ENCODE data around the gene NMNAT1.
"Not testable (repeated sequence)": the region's sequence is repeated elsewhere in the genome, so short reads cannot be mapped to it uniquely, and the experiment has no call there.

NMNAT1 gene

DNA sequence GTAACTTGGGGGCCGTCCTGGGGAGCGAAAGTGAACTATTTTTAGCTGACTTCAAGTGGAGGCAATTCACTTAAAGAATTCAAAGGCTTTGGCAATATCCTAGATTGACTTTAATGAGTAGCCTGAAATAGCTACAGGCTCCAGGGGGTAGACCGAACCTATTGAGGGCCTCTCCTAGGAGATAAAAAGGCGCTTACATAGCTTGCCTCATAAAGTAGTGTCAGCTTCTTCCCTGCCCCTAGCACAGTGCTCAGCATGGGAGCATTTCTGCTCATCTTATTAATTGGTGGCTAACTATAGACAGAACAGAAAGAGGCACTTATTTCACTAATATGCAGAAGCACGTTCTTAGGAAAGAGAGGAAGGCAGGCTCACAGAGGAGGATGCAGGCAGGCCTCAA lies 20.9 kb upstream of the NMNAT1 start:
- DNase-seq, result no peak

DNA sequence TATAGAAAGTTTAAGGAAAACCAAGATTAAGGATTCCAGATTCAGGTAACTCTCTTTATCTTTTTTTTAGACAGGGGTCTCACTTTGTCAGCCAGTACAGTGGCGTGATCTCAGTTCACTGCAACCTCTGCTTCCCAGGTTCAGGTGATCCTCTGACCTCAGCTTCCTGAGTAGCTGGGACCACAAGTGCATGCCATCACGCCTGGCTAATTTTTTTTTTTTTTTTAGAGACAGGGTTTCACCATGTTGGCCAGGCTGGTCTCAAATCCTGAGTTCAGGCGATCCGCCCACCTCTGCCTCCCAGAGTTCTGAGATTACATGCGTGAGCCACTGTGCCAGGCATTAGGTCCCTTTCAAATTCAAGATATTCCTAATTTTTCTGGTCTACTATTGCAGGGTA lies 16.0 kb upstream of the NMNAT1 start:
- DNase-seq, result no peak

GRCh38 chr1:9929431-9930385 lies 13.6 kb upstream of the NMNAT1 start:
- no peak for DNase-seq

GRCh38 chr1:9942399-9942938 lies 806 bp upstream of the NMNAT1 start:
- peak; percentile 25 for DNase-seq

- DNase-seq, result no peak
Observed at GRCh38 chr1:9946315-9946714, 3.0 kb downstream of the NMNAT1 start.

GRCh38 chr1:9957726-9958125 lies 14.5 kb downstream of the NMNAT1 start:
- no peak for DNase-seq

GRCh38 chr1:9960011-9960410 lies 16.7 kb downstream of the NMNAT1 start:
- no peak for DNase-seq

DNA sequence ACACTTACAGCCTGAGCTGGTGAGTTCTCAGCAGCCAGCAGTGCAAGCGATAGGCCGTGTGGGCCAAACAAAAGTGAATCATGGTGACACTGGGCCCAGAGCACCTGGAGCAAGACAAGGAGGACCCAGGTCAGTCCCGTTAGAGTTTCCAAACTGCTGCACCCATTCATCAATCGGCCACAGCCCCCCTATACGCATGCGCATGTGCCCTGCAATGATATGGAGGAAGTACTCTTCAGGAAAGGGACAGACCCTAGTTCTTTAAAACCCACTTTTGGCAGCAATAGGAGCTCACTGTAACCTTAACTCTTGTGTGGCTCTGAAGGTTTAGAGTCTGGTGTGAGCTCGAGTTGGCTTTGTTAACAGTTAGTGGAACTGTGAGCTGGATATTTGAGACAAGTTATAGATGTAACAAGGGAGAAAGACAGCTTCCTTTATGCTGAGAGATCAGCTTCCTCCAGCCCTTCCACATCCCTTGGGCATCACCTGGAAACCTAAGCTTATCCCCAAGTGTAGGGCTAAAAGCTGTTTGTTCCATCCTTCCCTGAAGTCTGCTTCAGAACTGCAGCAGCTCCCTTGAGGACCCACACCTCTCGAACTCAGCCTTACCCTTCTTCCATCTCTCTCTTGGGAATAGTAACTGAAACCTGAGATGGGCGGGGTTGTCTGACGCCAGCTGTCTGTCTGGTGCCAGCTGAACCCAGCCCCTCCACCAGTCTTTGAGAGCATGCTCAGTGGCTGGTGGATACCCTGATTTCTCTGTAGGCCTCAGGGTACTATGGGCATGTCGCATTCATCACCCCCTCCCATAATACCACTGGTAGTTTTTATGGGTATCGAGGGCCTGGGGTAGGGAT lies 17.7 kb downstream of the NMNAT1 start:
- no peak for DNase-seq

GRCh38 chr1:9984253-9984652 lies 41.0 kb downstream of the NMNAT1 start:
- no peak for DNase-seq

GRCh38 chr1:9985001-9985400 lies 41.7 kb downstream of the NMNAT1 start:
- DNase-seq, result no peak

DNA sequence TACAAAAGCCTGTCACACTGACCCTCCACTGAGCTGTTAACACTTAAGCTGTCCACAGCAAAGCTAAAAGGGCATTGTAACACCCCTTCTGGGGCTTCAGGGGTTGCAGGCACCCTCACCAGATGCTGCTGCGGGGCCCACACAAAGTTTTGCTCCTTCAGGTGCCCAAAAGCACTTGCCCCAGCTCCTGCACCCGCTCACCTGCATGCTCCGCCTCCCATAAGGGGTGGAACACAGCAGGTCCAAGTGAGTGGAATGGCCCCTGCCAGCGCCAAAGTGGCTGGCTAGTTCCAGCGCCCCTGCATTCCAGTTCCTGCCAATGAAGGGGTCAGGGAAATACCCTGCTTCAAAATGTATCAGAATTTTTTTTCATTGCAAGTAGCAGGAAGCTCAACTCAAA lies 46.5 kb downstream of the NMNAT1 start:
- no peak for DNase-seq

- DNase-seq, result no peak
Observed at GRCh38 chr1:9990944-9991343, 47.7 kb downstream of the NMNAT1 start.

DNA sequence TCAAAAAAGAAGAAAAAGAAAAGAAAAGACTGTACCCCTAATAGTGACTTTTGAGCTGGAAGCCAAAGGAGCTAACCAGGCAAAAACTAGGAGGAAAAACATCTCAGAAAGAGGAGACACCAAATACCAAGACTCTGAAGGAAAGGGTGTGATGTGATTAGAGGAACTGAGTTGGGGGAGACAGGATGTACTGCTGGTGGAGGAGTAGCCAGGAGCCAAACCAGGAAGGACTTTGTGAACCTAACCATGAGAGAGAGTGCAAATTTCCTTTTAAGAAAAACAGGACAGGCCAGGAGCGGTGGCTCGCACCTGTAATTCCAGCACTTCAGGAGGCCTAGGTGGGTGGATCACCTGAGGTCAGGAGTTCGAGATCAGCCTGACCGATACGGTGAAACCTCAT lies 49.6 kb downstream of the NMNAT1 start:
- DNase-seq, result no peak

DNA sequence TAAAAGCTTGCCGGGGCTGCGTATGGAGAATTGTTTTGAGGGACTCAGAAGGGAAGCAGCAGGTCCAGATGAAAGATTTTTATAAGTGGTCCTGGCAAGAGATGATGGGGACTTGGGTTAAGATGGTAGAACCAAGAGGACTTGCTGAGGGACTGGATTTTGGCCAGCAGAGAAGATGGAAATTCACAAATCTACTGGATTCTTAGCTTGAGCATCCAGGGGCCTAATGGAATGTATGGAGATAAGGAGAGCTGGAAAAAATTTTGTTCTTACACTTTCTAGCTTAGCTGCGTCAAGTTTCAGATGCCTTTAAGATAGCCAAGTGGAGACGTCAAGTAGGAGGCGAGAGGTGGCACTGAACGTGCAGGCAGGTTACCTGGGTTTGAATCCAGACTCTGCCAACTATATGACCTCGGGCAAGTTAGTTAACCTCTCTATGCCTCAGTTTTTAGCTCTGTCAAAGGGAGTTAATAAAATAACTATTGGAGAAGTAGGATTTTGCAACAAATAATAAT lies 50.3 kb downstream of the NMNAT1 start:
- no peak for DNase-seq

- peak; percentile 6 for DNase-seq
Observed at GRCh38 chr1:9996624-9997582, 53.6 kb downstream of the NMNAT1 start, which contains the start of gene RBP7. Gene RBP7 (plus strand): TSS chr1:9997228. CDS start chr1:9997259, 31 bp downstream.

GRCh38 chr1:10001016-10001665 lies 57.9 kb downstream of the NMNAT1 start:
- no peak for DNase-seq

DNA sequence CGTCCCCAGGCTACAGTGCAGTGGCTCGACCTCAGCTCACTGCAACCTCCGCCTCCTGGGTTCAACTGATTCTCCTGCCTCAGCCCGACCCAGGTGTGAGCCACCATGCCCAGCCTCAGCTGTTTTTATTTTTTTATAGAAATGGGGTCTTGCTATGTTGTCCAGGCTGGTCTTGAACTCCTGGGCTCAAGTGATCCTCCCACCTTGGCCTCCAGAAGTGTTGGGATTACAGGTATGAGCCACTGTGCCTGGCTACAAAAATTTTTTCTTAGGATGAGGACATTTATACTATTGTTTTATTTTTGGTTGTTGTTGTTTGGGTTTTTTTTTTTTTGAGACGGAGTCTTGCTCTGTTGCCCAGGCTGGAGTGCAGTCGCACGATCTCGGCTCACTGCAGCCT lies 62.0 kb downstream of the NMNAT1 start:
- DNase-seq, result not testable (repeated sequence)

DNA sequence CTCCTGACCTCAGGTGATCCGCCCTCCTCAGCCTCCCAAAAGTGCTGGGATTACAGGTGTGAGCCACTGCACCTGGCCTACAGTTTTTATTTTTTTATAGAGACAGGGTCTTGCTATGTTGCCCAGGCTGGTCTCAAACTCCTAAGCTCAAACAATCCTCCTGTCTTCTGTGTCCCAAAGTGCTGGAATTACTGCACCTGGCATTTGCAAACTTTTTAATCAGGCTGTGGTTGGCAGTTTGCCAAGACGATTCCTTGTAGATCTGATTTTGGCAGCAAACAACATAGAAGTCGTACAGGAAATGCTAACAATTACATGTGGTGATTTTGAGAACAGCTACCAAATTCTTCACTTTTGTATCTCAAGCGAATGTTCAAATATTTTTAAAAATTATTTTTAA lies 63.9 kb downstream of the NMNAT1 start:
- no peak for DNase-seq

GRCh38 chr1:10014016-10014415 lies 70.7 kb downstream of the NMNAT1 start:
- no peak for DNase-seq

DNA sequence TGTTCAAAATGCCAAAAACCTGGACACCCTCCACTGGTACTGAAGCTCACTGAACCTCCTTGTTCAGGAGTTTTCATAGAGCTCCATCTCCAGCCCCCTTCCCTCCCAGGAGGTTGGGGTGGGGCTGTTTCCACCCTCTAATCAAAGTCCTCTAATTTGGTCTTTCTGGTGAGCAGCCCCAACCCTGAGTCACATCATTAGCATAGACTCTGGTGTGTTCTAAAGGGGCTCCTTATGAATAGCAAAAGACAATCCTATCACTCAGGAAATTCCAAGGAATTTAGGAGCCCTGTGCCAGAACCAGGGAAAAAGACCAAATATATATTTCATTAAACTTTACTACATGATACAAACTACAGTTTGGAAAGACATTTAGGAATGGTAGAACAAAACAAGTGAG lies 76.3 kb downstream of the NMNAT1 start:
- DNase-seq, result no peak

- no peak for DNase-seq
Observed at GRCh38 chr1:10020086-10020485, 76.8 kb downstream of the NMNAT1 start.
